Gastrocnemius medialis (tissue), 4 donors: ENCODE results near the gene KPNA5.

Experiments
- CTCF ChIP-seq, 5 experiments: fragments of 450-650 bp in 3 of 5; fragments of 200-600 bp in 2 of 5; sonication (generic) in 2 of 5; IDR thresholded peaks in 4 of 5; conservative IDR thresholded peaks in 1 of 5; 1 replicate in 4 of 5; 2 replicates in 1 of 5; pipeline ENCODE4 v1.5.1; 2016 to 2019; ENCODE audit warnings: antibody characterized with exemption in 5 of 5, mild to moderate bottlenecking in 3 of 5, moderate library complexity in 3 of 5
- POLR2A ChIP-seq, 2 donors: fragments of 450-650 bp; IDR thresholded peaks; one replicate each; pipeline ENCODE4 v1.6.1; 2017; ENCODE audit warnings: antibody characterized with exemption in 2 of 2, mild to moderate bottlenecking in 2 of 2, moderate library complexity in 2 of 2

GRCh38 chr6:116680880-116681672, at the start of gene KPNA5:
- TF ChIP-seq CTCF (IDR thresholded peaks at IDR 0.05 in 4 of 5, conservative IDR thresholded peaks at IDR 0.05 in 1 of 5) (peak in 2 of 5 experiments; percentile 13 to 20), POLR2A (IDR thresholded peaks at IDR 0.05) (peak; percentile 24 to 55)
